Measurements from ENCODE around the gene FHL2.

The FHL2 gene

GRCh38 chr2:105376789-105377240, 22.0 kb downstream of the FHL2 start:
- DNase-seq, result no peak

GRCh38 chr2:105376010-105376409, 22.8 kb downstream of the FHL2 start:
- no peak for DNase-seq

GRCh38 chr2:105375001-105375561, 23.8 kb downstream of the FHL2 start:
- no peak for DNase-seq

GRCh38 chr2:105373895-105374401, 24.9 kb downstream of the FHL2 start:
- DNase-seq, result no peak

GRCh38 chr2:105373344-105373781, 25.5 kb downstream of the FHL2 start:
- DNase-seq, result no peak

- DNase-seq, result no peak
These were observed 27.0 kb downstream of the FHL2 start for GRCh38 chr2:105371810-105372209.

- no peak for DNase-seq
These were observed 27.7 kb downstream of the FHL2 start for GRCh38 chr2:105371156-105371555.

GRCh38 chr2:105369777-105370690, 28.8 kb downstream of the FHL2 start:
- peak; percentile 97 for DNase-seq

- DNase-seq, result no peak
These were observed 30.0 kb downstream of the FHL2 start for GRCh38 chr2:105368759-105369408.

GRCh38 chr2:105365206-105365605, 33.6 kb downstream of the FHL2 start:
- no peak for DNase-seq

GRCh38 chr2:105364436-105365139, 34.3 kb downstream of the FHL2 start:
- DNase-seq, result no peak

GRCh38 chr2:105362862-105363591, 35.8 kb downstream of the FHL2 start:
- DNase-seq, result no peak

GRCh38 chr2:105361102-105361889, 37.6 kb downstream of the FHL2 start:
- DNase-seq, result no peak

- DNase-seq, result no peak
These were observed 40.3 kb downstream of the FHL2 start for GRCh38 chr2:105358593-105358992.

GRCh38 chr2:105357122-105357521, 41.7 kb downstream of the FHL2 start:
- no peak for DNase-seq

- peak; percentile 58 for DNase-seq
These were observed 54.0 kb downstream of the FHL2 start for GRCh38 chr2:105344704-105345345.

- DNase-seq, result no peak
These were observed 59.4 kb downstream of the FHL2 start for GRCh38 chr2:105339414-105339813.

GRCh38 chr2:105338020-105338385, 60.8 kb downstream of the FHL2 start:
- DNase-seq, result peak; percentile 20

- peak; percentile 95 for DNase-seq
These were observed 61.5 kb downstream of the FHL2 start, which contains the start of gene C2orf49 for GRCh38 chr2:105337122-105338019. TSS of gene C2orf49 (plus strand) at chr2:105337540. CDS start at chr2:105337588, 48 bp downstream.

- no peak for DNase-seq
These were observed 62.1 kb downstream of the FHL2 start for GRCh38 chr2:105336786-105337121.
